K562 treated with DMSO at 1 percent for 4 hours (cell line): ENCODE measurements around the gene CCER1. TPM values are rescaled to one million over a fixed set of nuclear protein-coding genes. Genes with fewer than 3 reads are reported as not detected.

Experiments
- total RNA-seq: library from RNA; unstranded; fragments of 300-600 nt; gene quantifications from 2 replicates; pipeline ENCODE4 v1.2.3, GENCODE V29; 2022; ENCODE audit not compliant: insufficient read depth

Gene CCER1, protein sequence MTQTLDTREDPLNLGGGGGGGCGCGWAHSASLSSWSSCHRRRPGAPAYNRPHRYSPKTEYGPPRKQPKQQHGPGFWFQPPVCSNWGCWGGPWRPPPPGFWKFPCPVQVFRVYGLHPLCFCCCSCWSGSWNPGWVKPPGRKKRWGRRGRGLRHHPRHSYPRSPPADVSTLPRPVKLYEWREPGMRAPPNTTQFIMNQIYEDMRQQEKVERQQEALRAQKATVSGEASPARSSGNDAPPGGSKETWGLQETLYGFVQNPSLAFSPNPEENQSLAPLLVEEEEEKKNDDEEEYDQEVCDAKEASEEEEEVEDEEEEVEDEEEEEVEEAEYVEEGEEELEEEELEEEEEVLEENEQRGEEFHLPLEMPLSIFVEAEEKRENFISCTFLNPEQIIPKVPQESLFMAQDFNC
- total RNA-seq = not detected in 2 replicates

GRCh38 chr12:90954921-90955320 lies at the start of gene CCER1:
CCER1 (minus strand) TSS chr12:90955176; CDS start chr12:90954742, 434 bp downstream.

Other genes with a start within 250 kb of the CCER1 start
- gene EPYC, start 49.8 kb upstream of the CCER1 start, total RNA-seq = not detected in 2 replicates
- gene KERA, start 102.8 kb upstream of the CCER1 start, total RNA-seq = not detected in 2 replicates
- gene LUM, start 156.3 kb upstream of the CCER1 start, total RNA-seq = not detected in 2 replicates
- not detected in 2 replicates for gene DCN, start 227.6 kb upstream of the CCER1 start, total RNA-seq